GM18873 (cell line): Measurements from ENCODE around the gene WWC1.
"Not testable (repeated sequence)": the region's sequence is repeated elsewhere in the genome, so short reads cannot be mapped to it uniquely, and the experiment has no call there.

Experiments used
- ATAC-seq: cut with Tn5 transposase; IDR thresholded peaks from one replicate; pipeline ENCODE4 v1.9.1; 2021; ENCODE audit warnings: mild to moderate bottlenecking, moderate library complexity, moderate number of reproducible peaks; ENCODE audit not compliant: unreplicated experiment, low FRiP score

WWC1 gene

DNA sequence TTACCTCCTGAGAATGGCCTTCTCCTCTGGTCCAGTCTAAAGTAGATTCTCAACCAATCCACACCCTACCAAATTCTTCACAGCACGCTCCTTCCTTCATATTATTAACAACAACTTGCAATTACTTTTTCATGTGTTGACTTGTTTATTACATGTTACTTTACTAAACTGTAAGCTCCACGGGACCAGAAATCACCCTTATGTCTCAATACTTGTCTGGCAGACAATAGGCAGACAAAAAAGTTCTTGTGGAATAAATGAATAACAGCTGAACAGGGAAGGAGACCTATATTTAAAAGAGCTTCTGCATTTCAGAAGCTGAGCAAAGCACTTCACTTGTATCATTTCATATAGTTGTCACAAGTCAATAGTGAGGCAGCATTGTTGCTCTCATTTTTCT, 5.7 kb upstream of the WWC1 start:
- ATAC-seq, result no peak

DNA sequence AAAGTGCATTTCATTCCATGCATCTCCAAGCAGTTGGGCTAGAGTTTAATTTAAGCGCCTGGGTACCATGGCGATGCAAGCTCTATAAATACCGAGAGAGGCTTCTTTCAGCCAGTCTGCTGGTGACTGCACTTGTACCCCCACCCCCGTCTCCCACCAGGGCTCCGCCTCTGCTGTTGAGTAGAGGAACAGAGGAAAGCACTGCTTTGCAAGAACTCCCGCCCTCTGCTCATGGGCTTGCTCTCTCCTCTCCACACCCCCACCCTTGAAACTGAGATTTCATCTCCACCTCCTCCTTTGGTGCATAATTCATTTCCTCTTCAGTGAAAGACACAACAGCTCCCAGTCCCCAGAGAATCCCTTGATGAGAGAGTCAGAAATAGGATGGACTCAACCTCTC, 5.1 kb upstream of the WWC1 start:
- ATAC-seq, result no peak

DNA sequence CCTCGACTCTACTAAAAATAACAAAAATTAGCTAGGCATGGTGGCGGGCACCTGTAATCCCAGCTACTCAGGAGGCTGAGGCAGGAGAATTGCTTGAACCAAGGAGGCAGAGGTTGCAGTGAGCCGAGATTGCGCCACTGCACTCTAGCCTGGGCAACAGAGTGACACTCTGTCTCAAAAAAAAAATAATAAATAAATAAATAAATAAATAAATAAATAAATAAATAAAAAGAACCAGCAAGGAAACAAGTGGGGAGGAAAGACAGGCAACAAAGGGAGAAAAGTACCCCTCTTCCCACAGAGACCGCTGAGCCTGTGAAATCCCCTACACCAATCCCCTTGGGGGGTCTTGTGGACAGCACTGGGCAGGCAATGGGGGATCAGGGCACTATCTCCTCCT, 4.6 kb upstream of the WWC1 start:
- not testable (repeated sequence) for ATAC-seq

DNA sequence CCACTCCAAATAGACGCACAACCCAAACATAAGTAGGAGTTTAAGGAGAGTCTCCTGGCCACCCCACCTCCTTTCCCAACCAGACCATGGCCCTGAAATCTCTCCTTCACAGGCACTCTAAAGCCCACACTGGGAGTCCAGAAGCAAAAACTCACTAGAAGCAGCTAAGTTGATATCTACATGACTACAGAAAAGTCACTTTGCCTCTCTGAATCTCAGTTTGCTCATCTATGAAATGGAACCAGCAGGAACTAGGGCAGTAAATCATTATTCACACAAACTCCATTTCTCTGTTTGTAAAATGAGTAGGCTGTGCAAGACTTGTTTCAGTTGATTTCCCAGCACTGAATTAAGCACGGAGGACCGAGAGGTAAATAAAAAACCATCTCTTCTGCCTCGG, 4.1 kb upstream of the WWC1 start:
- no peak for ATAC-seq

DNA sequence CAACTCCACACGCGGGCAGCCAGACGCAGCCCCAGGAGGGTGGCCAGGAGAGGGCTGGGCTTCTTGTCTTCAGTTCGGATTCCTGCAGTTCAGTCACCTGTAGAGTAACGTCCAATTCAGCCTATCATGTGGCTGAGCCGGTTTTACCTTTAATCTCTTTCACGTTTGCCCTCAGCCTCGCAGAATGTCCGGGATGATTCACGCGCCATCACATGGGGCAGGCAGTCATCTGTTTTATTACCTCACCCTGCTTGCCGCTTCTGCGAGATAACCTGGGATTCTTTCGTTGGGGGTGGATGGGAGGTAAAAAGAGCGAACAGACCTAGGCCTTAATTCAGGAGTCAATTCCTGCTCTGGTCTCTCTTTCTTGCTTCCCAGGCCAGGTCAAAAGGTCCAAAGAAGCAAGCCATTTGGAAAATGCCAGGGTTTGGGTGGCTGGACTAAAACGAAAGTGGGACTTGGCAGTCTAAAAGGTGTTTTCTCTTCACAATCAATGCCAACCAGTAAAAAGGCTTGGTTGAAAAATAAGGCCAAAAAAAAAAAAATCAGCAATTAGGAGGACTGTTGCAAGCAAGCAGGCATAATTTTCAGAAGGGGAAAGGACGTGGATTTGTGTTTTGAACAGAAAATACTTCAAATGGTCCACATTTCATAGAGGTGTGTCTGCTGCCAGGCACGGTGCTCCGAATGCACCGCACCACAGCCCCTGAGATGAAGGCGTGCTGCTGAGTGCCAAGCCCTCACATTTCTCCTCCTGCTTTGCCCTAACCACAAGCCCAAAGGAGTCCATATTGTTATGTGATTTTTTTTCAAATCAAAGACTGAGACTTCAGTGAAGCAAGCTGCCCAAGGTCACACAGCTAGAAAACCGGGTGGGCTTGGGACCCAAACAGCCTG, 2.8 kb upstream of the WWC1 start:
- no peak for ATAC-seq

DNA sequence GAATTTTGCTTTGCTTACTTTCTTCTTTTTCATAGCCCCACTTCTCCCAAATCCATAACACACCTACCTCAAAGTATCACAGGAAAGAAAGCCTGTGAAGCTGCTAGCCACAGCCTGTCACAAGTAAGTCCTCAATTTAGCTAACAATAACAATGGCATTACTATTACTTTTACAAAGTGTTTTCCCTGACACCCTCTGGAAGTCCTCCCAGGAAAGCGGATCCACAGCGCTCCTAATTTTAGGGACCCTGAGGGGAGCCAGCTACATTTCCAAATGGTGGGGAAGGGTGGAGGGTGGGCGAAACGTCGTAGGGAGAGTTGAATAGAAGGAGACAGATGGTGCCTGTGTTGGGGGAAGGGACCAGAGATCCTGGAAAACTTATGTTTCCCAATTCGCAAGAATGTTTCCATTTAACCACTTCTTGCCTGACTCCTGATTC, 523 bp upstream of the WWC1 start:
- ATAC-seq, result no peak

DNA sequence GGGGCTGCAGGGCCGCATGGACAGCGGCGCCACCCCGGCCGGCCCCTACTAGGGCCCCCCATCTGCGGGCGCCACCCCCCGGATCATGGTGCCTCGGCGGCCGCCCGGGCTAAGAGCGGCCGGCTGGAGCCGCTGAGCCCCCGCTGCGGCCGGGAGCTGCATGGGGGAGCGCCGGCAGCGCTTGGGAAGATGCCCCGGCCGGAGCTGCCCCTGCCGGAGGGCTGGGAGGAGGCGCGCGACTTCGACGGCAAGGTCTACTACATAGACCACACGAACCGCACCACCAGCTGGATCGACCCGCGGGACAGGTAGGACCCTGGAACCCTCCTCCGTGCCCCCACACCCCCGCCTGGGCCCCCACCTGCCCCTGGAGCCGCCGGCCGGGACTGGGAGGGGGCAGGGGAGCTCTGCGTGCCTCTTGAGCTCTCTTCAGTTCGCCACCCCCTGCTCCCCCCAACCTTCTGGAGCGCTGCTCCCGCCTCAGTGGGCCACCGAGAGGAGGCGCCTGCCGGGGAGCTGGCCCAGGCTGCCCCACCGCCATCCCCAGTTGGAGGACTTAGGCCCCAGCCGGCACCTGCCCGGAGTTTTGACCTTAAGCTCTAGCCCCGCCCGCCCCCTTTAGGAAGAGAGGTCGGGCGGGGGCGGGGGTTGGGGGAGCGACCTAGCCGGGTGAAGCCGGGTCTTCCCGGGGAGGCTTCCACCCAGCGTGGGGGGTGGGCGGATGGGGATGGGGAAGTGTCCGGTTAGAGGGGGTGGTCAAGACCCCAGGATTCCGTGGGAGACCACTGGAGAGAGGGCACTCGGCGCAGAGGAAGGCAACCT, 730 bp downstream of the WWC1 start:
- no peak for ATAC-seq

DNA sequence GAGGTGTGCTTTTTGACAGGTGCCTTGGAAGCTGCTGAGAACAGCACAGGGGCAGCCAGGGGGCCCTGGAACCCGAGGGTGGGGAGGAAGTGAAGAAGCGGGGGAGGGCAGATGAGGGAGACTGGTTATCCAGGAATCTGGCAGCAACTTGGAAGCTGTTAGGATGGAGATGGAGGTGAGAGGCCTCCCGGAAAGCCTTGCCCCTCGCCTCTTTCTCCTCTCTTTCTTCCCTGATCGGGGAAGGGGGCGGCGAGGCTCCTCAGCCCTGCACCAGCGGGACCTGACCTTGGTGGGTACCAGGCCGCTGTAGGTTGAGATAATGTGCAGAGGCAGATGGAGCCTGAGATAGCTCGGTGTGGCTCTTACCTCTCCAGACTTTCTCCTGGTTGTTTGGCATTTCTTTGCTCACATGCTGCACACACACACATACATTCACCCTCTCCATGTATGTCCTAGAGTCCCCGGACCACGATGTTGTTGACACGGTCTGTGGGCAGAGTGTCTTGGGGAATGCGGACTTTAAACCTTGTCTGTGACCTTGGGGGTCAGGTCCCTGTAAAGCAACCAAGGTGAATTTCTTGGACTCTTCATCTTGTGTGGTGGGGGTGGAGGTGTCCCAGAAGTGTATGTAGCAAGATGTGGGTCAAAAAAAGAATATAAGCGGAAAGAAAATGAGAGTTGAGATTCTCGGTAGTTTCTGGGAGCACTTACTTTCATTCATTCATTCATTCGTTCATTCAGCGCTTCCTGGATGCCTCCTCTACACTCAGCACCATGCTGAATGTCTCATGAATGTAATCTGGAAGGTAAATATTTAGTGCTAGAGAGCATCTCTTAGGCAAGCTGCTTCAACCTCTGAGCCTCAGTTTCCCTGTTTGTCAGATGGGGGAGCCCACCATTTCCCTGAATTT, 1.6 kb downstream of the WWC1 start:
- no peak for ATAC-seq

DNA sequence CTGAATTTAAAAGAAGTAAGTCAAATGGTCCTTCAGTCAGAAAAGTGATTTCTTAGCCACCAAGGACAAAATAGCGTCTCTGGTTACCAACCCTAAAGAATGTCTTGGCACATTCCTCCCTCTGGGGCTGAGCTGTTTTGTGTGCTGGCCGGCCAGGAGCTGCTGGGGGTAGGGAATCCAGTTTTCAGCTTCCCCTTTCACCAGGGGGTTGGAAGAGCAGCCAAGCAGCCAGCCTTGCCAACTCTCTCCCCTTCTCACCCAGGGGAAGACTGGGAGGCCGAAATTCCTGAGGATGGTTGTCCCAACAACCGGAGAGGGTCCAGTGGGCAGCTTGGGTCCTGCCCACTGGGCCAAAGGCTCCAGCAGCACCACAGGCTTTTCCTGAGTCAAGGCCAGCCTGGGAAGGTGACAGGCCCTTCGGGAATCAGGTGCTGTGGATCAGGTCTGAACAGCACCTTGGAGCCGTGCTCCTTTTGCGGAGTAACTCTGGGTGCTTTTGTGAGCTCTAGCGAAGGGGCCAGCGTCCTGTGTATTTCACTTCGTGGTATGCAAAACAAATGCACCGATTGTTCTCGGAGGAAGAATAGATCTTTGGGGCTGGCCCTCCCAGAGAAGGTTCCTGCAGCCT, 4.2 kb downstream of the WWC1 start:
- ATAC-seq, result no peak

DNA sequence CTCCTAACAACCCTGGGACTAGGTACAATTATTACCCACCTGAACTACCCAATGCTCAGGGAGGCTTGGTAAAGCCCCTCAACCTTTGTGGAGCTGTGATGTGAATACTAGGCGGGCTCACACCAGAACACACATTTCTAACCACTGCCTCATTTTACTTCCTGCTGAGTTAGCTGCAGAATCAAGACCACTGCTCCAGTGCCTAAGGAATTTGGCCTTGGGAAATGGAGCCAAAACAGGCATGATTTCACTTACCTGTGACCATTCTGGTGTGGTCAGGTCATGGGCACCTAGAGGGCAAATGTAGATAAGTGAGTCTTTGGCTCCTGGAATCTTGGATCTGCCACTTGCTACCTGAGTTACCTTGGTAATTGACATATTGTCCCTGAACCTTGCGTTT, 5.2 kb downstream of the WWC1 start:
- no peak for ATAC-seq

DNA sequence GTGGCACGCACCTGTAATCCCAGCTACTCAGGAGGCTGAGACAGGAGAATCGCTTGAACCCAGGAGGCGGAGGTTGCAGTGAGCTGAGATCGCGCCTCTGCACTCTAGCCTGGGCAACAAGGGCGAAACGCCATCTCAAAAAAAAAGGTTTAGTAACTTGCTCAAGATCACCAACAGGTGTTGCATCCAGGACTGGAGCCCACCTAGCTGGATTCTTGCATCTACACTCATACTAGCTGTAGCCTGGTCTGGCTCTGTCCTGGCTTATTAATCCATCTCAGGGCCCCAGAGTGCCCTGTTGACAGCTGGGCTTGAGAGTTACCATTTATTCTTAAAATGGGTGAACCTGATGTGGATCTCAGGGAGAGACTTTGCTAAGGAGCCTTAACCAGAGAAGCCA, 7.5 kb downstream of the WWC1 start:
- no peak for ATAC-seq

DNA sequence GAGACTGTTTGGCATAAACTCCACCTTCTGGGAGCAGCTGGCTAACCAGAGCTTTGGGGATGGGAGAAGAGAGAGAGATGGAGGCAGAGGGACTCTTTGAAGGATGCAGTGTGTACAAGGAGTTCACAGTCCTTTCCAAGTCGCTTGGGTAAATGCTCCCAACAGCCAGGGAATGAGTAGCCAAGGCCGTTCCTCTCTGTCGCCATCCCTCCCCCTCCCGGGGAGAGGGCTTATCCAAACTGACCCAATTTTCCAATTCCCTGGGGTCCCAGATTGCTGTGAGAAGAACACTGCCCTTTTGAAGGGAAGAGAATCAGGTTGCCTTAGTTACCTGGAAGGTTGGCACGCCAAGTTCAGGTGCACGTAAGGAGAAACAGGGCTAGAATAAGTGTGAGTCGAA, 7.9 kb downstream of the WWC1 start:
- no peak for ATAC-seq

DNA sequence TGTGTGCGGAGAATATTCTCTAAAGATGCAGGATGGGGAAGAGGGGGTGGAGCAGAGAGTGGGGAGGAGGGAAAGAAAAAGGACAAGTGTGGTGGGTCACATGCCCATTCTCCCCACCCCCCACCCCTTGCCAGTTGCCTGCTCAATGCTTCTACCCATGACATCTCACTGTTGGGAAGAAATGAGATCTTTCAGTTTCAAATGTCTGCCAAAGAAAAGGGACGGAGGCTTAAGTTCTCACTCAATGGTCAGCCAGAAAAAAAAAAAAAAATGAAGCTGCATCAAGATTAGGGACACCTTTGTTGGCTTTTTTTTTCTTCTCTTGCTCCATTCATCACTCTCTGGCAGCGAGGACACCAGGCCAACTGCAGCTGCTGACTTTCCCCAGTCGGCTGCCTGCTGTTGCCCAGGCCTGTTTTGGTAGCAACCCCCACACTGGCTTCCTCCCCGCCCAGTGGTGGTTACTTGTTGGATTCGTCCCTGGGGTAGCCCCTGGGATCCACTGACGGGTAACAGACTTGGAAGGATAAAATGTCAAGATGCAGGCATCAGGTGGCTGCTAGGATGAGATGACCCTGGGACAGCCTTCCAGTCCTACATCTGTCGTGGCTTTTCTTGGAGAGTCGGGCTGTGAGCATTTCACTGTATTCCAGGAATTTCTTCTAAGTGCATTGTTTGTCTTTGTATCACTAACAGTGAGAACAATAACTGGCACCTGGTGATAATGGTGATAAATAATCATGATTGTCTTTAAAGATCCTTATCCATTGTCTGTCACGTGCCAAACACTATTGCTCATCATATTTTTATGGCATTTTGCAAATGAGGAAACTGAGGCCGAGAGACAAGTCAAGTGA, 9.1 kb downstream of the WWC1 start:
- ATAC-seq, result no peak

DNA sequence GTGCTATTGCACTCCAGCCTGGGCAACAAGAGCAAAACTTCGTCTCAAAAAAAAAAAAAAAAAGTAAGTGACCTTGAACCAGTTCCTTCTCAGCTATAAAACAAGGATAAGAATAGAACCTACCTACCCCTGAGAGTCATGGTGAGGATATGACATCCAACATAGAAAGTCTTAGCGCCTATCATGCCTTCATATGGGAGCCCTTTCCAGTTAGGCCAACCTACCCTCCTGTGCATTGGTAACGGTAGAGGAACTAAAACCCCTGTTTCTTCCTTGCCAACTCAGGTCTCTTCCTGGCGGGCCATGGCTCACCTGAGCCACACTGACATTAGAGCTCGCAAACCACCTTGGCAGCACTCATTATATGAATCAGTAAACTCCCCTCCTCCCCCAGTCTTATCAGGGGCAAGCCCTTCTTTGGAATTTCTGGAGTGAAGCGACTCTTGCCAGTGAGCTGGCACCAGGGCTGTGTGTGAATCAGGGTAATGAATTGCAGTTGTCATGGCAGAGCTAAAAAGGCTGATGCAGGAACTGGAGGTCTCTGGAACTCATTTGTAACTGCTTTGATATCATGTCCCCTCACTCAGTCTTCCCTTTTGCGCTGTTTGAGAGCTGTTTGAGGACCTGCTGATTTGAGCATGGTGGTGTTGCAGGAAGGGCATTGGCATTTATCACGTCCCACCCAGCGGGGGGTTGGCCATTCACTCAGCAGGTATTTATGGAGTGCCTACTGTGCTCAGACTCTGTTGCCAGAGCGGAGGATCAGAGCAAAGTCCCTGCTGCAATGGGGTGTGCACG, 10.3 kb downstream of the WWC1 start:
- ATAC-seq, result no peak

DNA sequence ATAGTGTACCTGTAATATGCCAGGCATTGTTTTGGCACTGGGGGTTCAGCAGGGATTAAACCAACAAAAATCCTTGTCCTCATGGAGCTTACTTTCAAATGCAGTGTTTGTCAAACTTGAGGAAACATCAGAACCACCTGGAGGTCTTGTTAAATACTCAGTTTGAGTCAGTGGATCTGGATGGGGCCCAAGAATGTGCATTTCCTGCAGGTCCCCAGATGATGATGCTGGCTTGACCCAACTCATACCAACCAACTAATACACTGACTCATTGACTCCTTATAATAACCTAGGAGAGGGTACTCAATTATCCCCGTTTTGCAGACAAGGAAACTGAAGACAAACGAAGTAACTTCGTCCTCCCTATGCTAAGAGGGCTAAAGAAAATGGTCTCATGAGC, 11.3 kb downstream of the WWC1 start:
- no peak for ATAC-seq

DNA sequence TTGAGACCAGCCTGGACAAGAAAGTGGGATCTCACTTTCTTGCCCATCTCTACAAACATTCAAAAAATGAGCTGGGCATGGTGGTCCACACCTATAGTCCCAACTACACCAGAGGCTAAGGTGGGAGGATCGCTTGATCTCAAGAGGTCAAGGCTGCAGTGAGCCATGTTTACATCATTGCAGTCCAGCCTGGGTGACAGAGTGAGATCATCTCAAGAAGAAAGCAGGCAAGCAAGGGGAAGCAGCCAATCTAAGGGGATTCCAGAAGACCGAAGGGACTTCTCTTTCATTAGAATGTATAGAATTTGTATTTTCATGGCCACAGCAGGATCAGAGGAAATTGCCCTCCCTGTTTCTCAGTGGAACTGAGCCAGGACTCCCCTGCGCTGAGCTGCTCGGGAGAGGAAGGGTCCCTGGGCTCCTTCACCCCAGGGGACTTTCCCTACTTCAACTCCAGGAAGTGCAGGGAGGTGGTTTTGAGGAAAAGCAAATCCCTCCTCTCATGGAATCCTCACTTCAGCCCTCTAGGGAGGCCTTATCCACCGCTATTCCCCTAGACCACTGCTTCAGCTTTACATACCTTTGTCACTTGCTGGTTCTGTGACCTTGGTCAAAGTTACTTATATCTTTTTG, 12.1 kb downstream of the WWC1 start:
- ATAC-seq, result no peak

DNA sequence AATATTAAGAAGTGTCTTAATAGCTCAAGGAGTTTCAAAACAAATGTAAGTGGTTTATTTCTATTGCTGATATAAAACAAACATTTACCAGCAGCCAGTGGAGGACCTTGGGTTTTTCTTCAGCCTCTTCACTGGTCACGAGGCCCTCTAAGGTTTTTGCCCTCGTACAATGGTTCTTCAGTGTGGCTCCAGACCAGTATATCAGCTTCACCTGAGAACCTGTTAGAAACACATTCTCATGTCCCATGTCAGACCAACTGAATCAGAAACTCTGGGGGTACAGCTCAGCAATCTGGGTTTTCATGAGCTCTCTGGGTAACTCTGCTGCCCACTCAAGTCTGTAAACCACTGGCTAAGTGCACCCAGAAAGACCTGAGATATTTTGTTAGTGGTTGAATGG, 12.9 kb downstream of the WWC1 start:
- ATAC-seq, result no peak

DNA sequence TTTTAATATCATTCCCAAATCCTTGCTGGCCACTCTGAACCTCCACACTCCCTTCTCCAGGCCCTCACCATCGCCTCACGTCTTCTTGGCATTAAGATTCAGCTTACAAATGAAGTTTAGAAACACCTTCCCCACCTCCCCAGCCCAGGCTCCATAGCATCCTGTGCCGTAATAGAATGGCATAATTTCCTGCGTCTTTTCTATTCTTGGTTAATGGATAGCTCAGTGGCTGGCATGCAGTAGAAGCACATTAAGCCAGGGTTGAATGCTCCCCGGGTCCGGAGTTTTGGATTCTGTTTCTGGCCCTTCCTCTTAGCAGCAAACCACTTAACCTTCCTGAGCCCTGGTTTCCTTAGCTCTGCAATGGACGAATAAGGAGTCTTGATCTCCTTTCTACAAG, 13.8 kb downstream of the WWC1 start:
- no peak for ATAC-seq
